ENCODE results near the gene KAT6B. TPM values are rescaled to one million over a fixed set of nuclear protein-coding genes. Genes with fewer than 3 reads are reported as not detected.

Gene KAT6B
- total RNA-seq, 2 donors from 2014 or later = 28.0 to 97.8 TPM

DNA sequence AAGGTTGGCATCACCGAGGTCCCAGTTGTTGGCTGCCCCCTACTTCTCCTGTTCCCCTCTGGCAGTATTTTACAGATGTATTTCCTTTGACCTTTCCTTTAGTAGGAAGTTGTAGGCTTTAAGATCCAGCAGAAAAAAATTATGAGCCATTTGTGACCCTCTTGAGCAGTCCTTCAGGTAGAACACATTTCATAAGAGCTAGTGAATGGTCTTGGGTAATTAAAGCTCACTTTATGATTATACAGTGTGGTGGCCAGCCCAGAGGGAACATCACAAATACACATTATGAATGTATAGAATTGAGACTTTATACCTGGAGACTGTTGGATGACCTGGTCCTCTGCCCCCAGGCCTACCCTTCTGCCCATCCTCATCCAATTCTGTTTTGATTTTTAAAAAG lies 57.0 kb downstream of the KAT6B start:
- no peaks in the 10 kb centered on the region for H3K9me3 ChIP-seq
- intact Hi-C loops (cut with DNase I) = no loop called here
- no peaks in the 10 kb centered on the region for H3K4me1 ChIP-seq (replicated peaks)
- no peak overlapping the region for H3K27ac ChIP-seq
- 93% methylated on average over 1 of the region's 1 CpG for WGBS
- DNase-seq (ENCODE audit: low spot score) = no peak
- TF ChIP-seq, protein P1, sequence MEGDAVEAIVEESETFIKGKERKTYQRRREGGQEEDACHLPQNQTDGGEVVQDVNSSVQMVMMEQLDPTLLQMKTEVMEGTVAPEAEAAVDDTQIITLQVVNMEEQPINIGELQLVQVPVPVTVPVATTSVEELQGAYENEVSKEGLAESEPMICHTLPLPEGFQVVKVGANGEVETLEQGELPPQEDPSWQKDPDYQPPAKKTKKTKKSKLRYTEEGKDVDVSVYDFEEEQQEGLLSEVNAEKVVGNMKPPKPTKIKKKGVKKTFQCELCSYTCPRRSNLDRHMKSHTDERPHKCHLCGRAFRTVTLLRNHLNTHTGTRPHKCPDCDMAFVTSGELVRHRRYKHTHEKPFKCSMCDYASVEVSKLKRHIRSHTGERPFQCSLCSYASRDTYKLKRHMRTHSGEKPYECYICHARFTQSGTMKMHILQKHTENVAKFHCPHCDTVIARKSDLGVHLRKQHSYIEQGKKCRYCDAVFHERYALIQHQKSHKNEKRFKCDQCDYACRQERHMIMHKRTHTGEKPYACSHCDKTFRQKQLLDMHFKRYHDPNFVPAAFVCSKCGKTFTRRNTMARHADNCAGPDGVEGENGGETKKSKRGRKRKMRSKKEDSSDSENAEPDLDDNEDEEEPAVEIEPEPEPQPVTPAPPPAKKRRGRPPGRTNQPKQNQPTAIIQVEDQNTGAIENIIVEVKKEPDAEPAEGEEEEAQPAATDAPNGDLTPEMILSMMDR (IDR thresholded peaks at IDR 0.05) = no peak
- no peak for TF ChIP-seq POLR2A (IDR thresholded peaks at IDR 0.05)
- no peak for TF ChIP-seq POLR2AphosphoS5 (IDR thresholded peaks at IDR 0.05)
- no peaks in the 10 kb centered on the region for H3K27me3 ChIP-seq (replicated peaks; ENCODE audit: insufficient read depth)
- no peak overlapping the region for H3K4me3 ChIP-seq
- H3K36me3 ChIP-seq = no peaks in the 10 kb centered on the region

DNA sequence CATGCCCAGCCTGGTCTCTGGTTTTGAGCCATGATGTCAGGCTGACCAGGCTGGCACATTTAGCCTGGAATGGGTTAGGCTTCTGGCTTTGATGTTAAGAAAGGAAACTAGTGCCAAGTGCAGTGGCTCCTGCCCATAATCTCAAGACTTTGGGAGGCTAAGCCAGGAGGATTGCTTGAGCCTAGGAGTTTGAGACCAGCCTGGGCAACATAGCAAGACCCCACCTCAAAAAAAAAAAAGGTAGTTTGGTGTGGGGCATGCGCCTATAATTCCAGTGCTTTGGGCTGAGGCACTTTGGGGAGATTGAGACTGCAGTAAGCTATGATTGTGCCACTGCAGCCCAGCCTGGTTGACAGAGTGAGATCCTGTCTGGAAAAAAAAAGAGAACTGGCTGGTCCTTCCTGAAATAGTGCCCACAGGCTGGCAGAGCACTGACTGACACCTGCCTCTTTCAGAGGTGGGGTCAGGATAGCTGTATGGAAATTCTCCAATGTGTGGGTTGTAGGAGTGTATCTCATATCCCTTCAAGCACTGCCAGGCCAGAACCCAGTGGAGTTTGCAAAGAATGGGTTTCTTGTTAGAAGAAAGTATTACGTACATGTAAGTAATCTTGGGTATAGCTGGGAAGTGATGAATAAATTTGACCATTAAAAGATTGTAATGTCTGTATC lies 61.3 kb downstream of the KAT6B start:
- no peak overlapping the region for H3K4me3 ChIP-seq
- no peaks in the 10 kb centered on the region for H3K27me3 ChIP-seq (replicated peaks; ENCODE audit: insufficient read depth)
- WGBS = 94% methylated on average over 2 of the region's 2 CpGs
- H3K36me3 ChIP-seq = no peaks in the 10 kb centered on the region
- H3K9me3 ChIP-seq = no peaks in the 10 kb centered on the region
- TF ChIP-seq POLR2A (IDR thresholded peaks at IDR 0.05) (no peak), POLR2AphosphoS5 (IDR thresholded peaks at IDR 0.05) (no peak)
- TF ChIP-seq, protein P1 (IDR thresholded peaks at IDR 0.05) = no peak
- DNase-seq (ENCODE audit: low spot score) = no peak
- H3K27ac ChIP-seq = no peak overlapping the region
- intact Hi-C loops (cut with DNase I) = no loop called here
- no peaks in the 10 kb centered on the region for H3K4me1 ChIP-seq (replicated peaks)

DNA sequence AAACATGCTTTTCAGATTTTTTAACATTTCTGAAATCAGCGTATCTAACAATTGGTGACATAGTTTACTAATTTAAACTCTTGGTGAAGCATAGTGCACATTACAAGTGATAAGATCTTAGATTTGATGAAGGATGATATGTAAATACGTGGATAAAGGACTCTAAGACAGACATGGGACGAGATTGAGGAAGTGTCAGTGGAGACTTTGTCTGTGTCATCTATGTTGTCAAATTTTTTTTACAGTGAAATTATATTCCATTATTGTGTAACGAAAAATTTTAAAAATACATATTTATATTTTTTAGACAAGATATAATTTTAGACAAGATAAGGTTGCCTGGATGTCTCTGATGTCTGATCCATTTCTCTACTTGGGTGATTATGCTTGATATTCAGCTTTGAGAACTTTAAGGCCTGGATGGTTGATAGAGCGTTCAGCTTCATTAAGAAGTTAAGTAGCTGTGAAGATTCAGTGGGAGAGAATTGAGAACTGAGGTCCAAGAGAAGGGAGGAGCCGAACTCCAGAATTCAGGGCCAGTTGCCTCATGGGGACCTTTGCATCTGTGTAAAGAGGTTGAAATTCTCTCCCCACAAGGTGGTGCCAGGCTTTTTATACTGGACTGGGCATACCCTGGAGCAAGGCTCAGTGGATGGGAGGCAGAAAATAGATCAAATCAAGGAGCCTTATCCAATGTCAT lies 62.7 kb downstream of the KAT6B start:
- no peaks in the 10 kb centered on the region for H3K27me3 ChIP-seq (replicated peaks; ENCODE audit: insufficient read depth)
- WGBS = 84% methylated on average over 6 of the region's 6 CpGs
- intact Hi-C loops (cut with DNase I) = no loop called here
- no peak for DNase-seq (ENCODE audit: low spot score)
- H3K9me3 ChIP-seq = no peaks in the 10 kb centered on the region
- no peak for TF ChIP-seq POLR2AphosphoS5 (IDR thresholded peaks at IDR 0.05)
- TF ChIP-seq, protein P1 (IDR thresholded peaks at IDR 0.05) = no peak
- TF ChIP-seq POLR2A (IDR thresholded peaks at IDR 0.05) = no peak
- H3K4me1 ChIP-seq (replicated peaks) = no peaks in the 10 kb centered on the region
- no peak overlapping the region for H3K27ac ChIP-seq
- H3K4me3 ChIP-seq = no peak overlapping the region
- no peaks in the 10 kb centered on the region for H3K36me3 ChIP-seq

DNA sequence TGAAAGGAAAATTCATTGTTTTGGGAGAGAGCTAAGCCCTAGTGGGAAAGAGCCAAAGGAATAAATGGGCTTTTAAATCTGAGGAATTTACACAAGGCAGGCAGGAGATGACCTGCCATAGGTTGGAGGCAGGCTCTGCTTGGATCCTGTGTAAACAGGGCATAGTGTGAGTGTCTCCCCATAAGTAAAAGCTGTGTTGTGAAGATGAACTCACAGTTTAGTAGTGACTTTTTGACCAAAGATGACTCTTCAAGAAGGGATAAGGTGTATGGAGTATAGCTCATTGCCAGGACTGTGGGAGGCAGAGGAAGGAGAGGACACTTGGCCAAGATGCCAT lies 63.2 kb downstream of the KAT6B start:
- H3K9me3 ChIP-seq = no peaks in the 10 kb centered on the region
- H3K36me3 ChIP-seq = no peaks in the 10 kb centered on the region
- no peak for TF ChIP-seq POLR2AphosphoS5 (IDR thresholded peaks at IDR 0.05)
- TF ChIP-seq POLR2A (IDR thresholded peaks at IDR 0.05) = no peak
- TF ChIP-seq, protein P1 (IDR thresholded peaks at IDR 0.05) = no peak
- intact Hi-C loops (cut with DNase I) = no loop called here
- H3K27me3 ChIP-seq (replicated peaks; ENCODE audit: insufficient read depth) = no peaks in the 10 kb centered on the region
- no peak overlapping the region for H3K27ac ChIP-seq
- no peak for DNase-seq (ENCODE audit: low spot score)
- H3K4me1 ChIP-seq (replicated peaks) = no peaks in the 10 kb centered on the region
- no peak overlapping the region for H3K4me3 ChIP-seq

DNA sequence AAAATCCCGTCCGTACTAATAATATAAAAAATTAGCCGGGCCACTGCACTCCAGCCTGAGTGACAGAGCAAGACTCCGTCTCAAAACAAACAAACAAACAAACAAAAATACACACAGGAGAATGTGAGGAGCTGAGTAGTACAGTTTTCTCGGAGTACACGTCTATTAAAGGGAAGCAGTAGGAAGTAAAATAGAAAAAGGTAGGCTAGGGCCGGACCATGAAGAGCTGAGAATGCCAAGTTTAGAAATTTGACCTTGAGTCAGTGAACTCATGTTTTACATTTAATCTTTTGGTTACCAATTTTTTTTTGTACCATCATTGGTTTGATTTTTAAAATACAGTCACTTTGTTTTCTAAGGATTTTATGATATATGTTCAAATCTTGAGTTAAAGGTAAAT lies 64.1 kb downstream of the KAT6B start:
- no peaks in the 10 kb centered on the region for H3K9me3 ChIP-seq
- H3K36me3 ChIP-seq = no peaks in the 10 kb centered on the region
- no peak for TF ChIP-seq POLR2A (IDR thresholded peaks at IDR 0.05)
- no peak for TF ChIP-seq POLR2AphosphoS5 (IDR thresholded peaks at IDR 0.05)
- TF ChIP-seq, protein P1 (IDR thresholded peaks at IDR 0.05) = no peak
- WGBS = 86% methylated on average over 7 of the region's 7 CpGs
- H3K4me1 ChIP-seq (replicated peaks) = no peaks in the 10 kb centered on the region
- H3K27ac ChIP-seq = no peak overlapping the region
- intact Hi-C loops (cut with DNase I) = no loop called here
- DNase-seq (ENCODE audit: low spot score) = no peak
- no peak overlapping the region for H3K4me3 ChIP-seq
- H3K27me3 ChIP-seq (replicated peaks; ENCODE audit: insufficient read depth) = no peaks in the 10 kb centered on the region

All from prostate gland (tissue), 2 donors.